Measurements from ENCODE around the gene CROCC.
A peak's percentile ranks its signal among the peaks of the same experiment; 100 is the strongest.
"Not testable (repeated sequence)": the region's sequence is repeated elsewhere in the genome, so short reads cannot be mapped to it uniquely, and the experiment has no call there.

The CROCC gene

DNA sequence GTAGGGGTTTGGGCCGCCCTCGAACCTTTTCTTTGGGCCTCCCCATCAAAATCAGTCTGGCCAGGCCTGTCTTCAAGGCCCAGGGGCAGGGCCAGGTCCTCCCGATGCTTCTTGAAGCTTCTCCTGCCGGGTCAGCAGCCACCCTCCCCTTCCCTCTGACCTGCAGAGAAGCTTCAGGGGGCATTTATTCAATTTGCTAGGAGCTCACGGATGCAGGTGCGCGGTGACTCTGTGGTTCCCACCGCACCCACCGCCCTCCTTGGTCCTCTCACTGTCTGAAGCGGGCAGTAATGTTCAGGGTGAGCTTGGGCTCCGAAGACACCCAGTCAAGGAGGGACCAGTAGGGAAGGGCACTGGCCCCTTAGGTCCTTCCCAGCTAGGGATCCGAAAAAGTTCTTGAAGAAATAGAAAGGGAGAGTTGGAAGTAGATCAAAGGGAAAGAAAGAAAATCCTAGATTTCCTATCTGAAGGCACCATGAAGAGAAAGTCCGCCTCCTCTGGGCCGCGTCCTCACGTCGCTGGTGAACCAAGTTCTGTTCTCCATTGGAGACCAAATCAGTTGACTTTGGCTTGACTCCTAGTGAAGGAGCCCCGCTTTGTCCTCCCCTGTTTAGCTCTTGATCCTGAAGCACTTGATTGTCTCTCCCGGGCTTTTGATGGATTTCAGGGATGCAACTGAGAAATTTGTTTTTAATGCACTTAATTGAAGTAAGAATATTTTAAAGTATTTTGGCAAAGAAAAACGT, 34.7 kb upstream of the CROCC start:
- no peak overlapping the region for H3K4me3 Mint-ChIP-seq

DNA sequence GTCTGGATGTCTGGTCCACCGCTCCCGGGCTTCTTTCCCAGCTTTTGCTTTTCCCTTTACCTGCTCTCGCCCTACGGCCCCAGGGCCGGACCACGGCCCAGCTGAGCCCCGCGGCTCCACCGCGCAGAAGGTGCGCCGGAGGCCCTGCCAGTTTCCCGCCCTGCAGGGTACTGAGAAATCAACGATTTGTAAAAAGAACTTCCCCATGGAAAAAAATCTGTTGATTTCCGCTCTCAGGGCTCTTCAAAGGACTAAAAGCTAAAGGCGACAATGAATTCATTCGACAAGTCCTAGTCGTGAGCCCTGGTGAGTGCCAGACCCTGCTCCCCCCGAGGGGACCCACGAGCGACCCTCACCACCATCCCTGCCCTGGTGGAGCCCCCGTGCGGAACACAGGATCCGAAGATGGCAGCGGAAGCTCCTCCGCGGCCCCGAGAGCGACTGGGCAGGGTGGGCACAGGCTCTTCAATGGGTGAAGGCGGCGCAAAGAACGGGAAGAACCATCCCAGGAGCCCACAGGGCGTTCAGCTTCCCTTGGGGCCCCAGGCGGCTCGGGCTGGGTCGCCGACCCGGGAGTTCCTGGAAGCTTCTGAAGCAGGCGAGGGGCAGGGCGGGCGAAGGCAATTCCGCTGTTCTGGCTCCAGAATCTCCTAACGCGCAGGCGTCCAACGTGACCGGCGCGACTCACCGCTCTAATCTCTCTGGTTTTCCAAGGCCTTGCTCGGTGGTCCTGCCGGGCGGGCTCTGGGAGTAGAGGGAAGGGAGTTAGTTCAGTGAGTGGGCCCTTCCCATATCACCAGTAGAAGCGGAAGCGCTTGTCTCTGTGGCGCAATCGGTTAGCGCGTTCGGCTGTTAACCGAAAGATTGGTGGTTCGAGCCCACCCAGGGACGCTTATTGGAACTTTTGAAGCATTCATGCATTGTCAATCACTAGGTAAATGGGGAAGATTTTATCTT, 32.6 kb upstream of the CROCC start:
- peak; percentile 62 for DNase-seq
- peak overlapping the region; percentile 73 for H3K4me3 Mint-ChIP-seq
- TF ChIP-seq, protein P1, sequence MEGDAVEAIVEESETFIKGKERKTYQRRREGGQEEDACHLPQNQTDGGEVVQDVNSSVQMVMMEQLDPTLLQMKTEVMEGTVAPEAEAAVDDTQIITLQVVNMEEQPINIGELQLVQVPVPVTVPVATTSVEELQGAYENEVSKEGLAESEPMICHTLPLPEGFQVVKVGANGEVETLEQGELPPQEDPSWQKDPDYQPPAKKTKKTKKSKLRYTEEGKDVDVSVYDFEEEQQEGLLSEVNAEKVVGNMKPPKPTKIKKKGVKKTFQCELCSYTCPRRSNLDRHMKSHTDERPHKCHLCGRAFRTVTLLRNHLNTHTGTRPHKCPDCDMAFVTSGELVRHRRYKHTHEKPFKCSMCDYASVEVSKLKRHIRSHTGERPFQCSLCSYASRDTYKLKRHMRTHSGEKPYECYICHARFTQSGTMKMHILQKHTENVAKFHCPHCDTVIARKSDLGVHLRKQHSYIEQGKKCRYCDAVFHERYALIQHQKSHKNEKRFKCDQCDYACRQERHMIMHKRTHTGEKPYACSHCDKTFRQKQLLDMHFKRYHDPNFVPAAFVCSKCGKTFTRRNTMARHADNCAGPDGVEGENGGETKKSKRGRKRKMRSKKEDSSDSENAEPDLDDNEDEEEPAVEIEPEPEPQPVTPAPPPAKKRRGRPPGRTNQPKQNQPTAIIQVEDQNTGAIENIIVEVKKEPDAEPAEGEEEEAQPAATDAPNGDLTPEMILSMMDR (IDR thresholded peaks at IDR 0.05): no peak
- H3K9me3 Mint-ChIP-seq: no peaks in the 10 kb centered on the region
- H3K4me1 Mint-ChIP-seq: peaks cover 23% of the 10 kb centered on the region
- peak overlapping the region; percentile 92 for H3K27ac Mint-ChIP-seq
- H3K36me3 Mint-ChIP-seq (ENCODE audit: low read depth): no peaks in the 10 kb centered on the region
- H3K27me3 Mint-ChIP-seq (ENCODE audit: low read depth, poor library complexity): peaks cover 33% of the 10 kb centered on the region

More for the DNA sequence above, 34.7 kb upstream of the CROCC start:
- TF ChIP-seq, protein P1 (IDR thresholded peaks at IDR 0.05): no peak
- H3K4me1 Mint-ChIP-seq: peaks cover 11% of the 10 kb centered on the region
- no peak overlapping the region for H3K27ac Mint-ChIP-seq
- DNase-seq: no peak
- peaks cover 44% of the 10 kb centered on the region for H3K27me3 Mint-ChIP-seq (ENCODE audit: low read depth, poor library complexity)
- no peaks in the 10 kb centered on the region for H3K36me3 Mint-ChIP-seq (ENCODE audit: low read depth)
- no peaks in the 10 kb centered on the region for H3K9me3 Mint-ChIP-seq

DNA sequence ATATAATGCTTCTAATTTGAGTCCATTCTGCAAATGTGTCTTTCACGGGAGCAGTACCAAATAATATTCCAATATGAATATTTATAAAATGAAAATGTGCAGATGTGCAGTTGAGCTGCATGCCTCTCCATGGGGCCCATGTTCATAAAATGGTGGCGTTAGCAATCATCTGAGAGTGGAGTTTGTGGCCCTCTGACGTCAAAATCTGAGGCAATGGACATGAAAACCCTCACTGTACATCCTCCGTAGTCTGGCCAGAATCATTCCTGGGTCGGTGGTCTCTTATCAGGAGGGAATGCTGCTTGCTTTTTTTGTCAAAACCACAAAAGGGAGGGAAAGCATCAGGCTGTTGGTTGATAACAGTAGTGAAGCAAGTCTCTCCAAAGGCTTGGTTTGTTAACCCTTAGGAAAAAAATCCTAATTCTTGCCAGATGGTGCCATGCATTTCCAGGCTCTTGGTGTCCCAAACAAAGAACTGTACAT, 31.2 kb upstream of the CROCC start:
- H3K9me3 Mint-ChIP-seq; DNase-seq; H3K27ac Mint-ChIP-seq; H3K4me3 Mint-ChIP-seq; H3K36me3 Mint-ChIP-seq (ENCODE audit: low read depth): not testable (repeated sequence)
- H3K27me3 Mint-ChIP-seq (ENCODE audit: low read depth, poor library complexity): peaks cover 22% of the 10 kb centered on the region
- H3K4me1 Mint-ChIP-seq: peaks cover 33% of the 10 kb centered on the region

DNA sequence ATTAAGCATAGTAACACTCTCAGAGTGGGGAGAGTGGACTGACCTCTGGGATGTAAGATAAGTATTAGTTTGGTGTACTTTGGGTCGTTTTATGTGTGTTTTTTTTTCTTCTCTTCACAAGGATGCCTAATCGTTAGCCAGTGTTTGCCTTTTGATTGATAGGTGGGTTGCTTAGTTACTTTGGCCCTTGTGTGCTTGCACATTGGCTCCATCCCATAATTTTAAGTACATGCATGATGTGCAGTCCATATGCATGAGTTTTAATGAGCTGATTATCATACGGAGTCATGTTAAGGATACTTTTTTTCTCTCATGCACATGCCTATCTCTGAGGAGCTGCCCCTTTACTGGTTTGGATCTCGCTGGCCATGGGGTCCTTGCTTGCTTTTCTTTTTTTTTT, 30.7 kb upstream of the CROCC start:
- not testable (repeated sequence) for H3K4me3 Mint-ChIP-seq; H3K9me3 Mint-ChIP-seq; H3K36me3 Mint-ChIP-seq (ENCODE audit: low read depth); DNase-seq; H3K27ac Mint-ChIP-seq
- peaks cover 17% of the 10 kb centered on the region for H3K27me3 Mint-ChIP-seq (ENCODE audit: low read depth, poor library complexity)
- peaks cover 33% of the 10 kb centered on the region for H3K4me1 Mint-ChIP-seq

DNA sequence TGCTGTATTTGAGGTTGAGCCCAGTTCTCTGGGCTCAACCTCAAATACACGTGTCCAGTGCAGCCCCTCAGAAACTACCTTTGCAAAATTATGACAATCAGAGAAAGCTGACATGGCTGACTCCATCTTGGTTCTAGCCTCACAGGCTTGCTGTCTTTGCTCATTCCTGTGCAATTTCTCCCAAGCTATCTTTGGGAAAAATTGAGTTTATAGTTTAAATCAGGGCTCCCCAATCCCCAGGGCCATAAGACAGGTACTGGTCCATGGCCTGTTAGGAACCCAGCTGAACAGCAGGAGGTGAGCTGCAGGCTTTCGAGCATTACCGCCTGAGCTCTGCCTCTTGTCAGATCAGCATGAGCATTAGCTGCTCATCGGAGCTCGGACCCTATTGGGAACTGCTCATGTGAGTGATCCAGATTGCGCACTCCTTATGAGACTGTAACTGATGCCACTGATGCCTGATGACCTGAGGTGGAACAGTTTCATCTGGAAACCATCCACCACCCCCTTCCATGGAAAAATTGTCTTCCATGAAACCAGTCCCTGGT, 28.7 kb upstream of the CROCC start:
- not testable (repeated sequence) for H3K36me3 Mint-ChIP-seq (ENCODE audit: low read depth); H3K27ac Mint-ChIP-seq; H3K9me3 Mint-ChIP-seq; H3K4me3 Mint-ChIP-seq; DNase-seq
- H3K4me1 Mint-ChIP-seq: peaks cover 50% of the 10 kb centered on the region
- peaks cover 15% of the 10 kb centered on the region for H3K27me3 Mint-ChIP-seq (ENCODE audit: low read depth, poor library complexity)

DNA sequence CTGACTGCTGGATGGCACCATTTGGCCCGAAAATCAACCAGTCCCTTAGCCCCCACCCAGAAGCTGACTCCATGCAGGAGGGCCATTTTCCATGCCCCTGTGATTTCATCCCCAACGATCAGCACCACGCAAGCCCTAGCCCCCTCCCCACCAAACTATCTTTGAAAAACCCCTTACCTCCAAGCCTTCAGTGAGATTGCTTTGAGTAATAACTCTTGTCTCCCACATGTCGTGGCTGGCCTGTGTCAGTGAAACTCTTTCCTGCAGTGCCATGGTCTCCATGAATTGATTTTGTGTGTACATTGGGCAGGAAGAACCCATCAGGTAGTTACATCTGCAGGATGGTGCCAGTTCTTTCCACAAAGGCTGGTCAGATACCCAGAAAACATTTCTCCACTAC, 27.9 kb upstream of the CROCC start:
- H3K4me1 Mint-ChIP-seq: peaks cover 51% of the 10 kb centered on the region
- peaks cover 15% of the 10 kb centered on the region for H3K27me3 Mint-ChIP-seq (ENCODE audit: low read depth, poor library complexity)
- DNase-seq; H3K36me3 Mint-ChIP-seq (ENCODE audit: low read depth); H3K4me3 Mint-ChIP-seq; H3K9me3 Mint-ChIP-seq: not testable (repeated sequence)
- H3K27ac Mint-ChIP-seq: peak overlapping the region; percentile 36

DNA sequence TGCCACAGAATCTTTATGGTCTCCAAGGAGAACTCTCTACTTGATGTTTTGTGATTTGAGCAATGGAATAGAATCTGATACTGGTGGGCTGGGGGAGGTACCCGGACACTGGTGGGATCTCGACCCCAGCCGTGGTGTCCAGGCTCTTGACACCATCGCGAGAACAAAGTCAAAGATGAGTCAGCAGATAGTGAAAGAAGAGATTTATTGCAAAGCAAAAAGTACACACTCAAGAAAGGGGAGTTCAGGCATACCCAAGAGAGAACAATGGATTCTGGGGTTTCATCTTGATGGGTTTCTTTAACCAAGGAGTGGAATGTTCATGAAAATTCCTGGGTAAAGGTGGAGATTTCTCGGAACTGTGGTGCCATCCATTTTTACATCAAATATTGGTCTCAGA, 27.4 kb upstream of the CROCC start:
- peaks cover 51% of the 10 kb centered on the region for H3K4me1 Mint-ChIP-seq
- peak overlapping the region; percentile 37 for H3K4me3 Mint-ChIP-seq
- H3K27ac Mint-ChIP-seq; H3K36me3 Mint-ChIP-seq (ENCODE audit: low read depth); DNase-seq; H3K9me3 Mint-ChIP-seq: not testable (repeated sequence)
- peaks cover 15% of the 10 kb centered on the region for H3K27me3 Mint-ChIP-seq (ENCODE audit: low read depth, poor library complexity)

DNA sequence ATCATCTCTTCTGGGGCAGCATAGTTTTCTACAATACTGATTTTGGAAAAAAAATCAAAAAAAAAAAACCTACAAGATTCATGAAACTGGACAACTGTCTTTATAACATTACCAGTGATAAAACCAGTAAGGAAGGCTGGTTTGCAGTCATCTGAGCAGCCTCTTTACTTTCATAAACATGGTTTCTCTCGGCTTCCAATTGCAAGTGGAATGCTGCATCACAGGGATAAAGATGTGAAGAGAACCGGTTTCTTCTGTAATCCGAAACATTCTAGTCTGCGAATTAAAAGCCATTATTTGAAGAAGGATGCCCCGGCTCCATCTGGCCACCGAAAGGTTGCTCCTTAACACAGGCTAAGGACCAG, 26.5 kb upstream of the CROCC start:
- not testable (repeated sequence) for DNase-seq; H3K9me3 Mint-ChIP-seq; H3K36me3 Mint-ChIP-seq (ENCODE audit: low read depth)
- H3K4me1 Mint-ChIP-seq: peaks cover 51% of the 10 kb centered on the region
- peak overlapping the region; percentile 85 for H3K4me3 Mint-ChIP-seq
- H3K27me3 Mint-ChIP-seq (ENCODE audit: low read depth, poor library complexity): peaks cover 12% of the 10 kb centered on the region
- peak overlapping the region; percentile 100 for H3K27ac Mint-ChIP-seq

DNA sequence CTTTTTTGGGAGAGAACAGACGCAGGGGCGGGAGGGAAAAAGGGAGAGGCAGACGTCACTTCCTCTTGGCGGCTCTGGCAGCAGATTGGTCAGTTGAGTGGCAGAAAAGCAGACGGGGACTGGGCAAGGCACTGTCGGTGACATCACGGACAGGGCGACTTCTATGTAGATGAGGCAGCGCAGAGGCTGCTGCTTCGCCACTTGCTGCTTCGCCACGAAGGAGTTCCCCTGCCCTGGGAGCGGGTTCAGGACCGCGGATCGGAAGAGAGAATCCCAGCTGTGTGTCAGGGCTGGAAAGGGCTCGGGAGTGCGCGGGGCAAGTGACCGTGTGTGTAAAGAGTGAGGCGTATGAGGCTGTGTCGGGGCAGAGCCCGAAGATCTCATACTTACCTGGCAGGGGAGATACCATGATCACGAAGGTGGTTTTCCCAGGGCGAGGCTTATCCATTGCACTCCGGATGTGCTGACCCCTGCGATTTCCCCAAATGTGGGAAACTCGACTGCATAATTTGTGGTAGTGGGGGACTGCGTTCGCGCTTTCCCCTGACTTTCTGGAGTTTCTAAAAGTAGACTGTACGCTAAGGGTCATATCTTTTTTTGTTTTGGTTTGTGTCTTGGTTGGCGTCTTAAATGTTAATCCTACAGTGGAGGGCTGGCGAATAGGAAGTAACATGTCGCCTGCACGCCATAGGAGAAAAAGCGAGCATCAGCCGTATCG, 26.0 kb upstream of the CROCC start, which contains the start of gene RNU1-2:
RNU1-2 (plus strand) TSS at position 383 of the 718 bp plus-strand sequence.
- not testable (repeated sequence) for H3K36me3 Mint-ChIP-seq (ENCODE audit: low read depth); H3K9me3 Mint-ChIP-seq
- peak; percentile 77 for DNase-seq
- H3K4me1 Mint-ChIP-seq: peaks cover 54% of the 10 kb centered on the region
- peak within 1 kb of the TSS; percentile 100 for H3K27ac Mint-ChIP-seq
- peak within 1 kb of the TSS; percentile 85 for H3K4me3 Mint-ChIP-seq
- peaks cover 12% of the 10 kb centered on the region for H3K27me3 Mint-ChIP-seq (ENCODE audit: low read depth, poor library complexity)

DNA sequence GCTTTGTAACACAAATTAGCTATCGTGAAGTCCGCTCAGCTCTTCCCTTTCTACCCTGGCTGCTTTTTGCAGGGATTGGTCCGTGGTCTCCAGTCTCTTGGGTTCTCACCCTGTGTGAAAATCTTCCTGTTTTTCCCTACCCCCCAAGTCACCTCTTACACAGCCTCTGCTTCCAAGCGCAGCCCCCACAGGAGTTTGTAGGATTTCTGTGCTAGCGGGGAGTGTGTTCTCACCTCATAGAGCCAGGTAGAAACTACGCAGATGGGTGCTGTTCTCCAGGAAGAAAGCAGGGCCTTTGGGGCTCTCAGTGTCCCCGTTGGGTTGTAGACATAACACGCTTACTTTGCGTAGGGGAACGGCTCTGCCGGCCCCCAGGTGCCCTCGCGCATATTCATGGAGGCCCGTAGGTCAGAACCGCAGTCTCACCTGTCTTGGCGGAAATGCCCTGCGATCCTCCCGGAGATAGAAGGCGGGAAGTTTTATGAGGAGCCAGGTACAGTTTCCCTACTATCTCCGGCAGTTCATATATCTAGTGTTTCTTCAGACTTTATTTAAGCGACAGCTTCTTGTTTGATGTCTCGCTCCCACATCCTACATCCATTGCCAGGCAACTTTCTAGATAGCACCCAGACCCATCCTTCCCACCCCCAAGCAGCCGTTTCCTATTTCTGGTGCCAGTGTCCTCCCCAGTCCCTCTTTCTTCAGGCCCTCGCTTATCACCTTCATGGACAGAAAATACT, 25.2 kb upstream of the CROCC start:
- peak overlapping the region; percentile 100 for H3K27ac Mint-ChIP-seq
- peak; percentile 50 for DNase-seq
- H3K27me3 Mint-ChIP-seq (ENCODE audit: low read depth, poor library complexity): peaks cover 10% of the 10 kb centered on the region
- not testable (repeated sequence) for H3K36me3 Mint-ChIP-seq (ENCODE audit: low read depth); H3K9me3 Mint-ChIP-seq
- H3K4me3 Mint-ChIP-seq: peak overlapping the region; percentile 85
- H3K4me1 Mint-ChIP-seq: peaks cover 56% of the 10 kb centered on the region

DNA sequence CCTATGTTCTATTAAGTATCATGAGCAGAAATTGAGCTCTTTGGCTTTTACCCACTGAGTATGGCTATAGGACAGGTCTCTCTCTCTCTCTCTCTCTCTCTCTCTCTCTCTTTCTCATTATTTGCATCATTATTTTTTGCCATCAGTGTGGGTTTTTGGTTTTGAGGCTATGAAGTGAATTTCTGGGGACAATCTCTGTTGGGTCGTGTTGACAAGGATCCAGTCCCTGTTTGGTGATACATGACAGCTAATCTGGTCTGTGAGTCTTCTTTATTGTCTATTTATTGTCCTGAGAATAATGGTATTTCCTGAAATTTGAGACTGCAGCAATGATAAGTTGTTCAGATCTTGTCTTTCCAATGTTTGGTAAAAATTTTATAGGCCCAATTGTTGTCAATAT, 24.1 kb upstream of the CROCC start:
- not testable (repeated sequence) for H3K9me3 Mint-ChIP-seq; H3K36me3 Mint-ChIP-seq (ENCODE audit: low read depth); DNase-seq; H3K27me3 Mint-ChIP-seq (ENCODE audit: low read depth, poor library complexity); H3K27ac Mint-ChIP-seq
- Mint-ChIP-seq H3K4me1 (peaks cover 52% of the 10 kb centered on the region), H3K4me3 (peak overlapping the region; percentile 38)
